A673 (cell line): ENCODE results near the gene RPP38. TPM values are rescaled to one million over a fixed set of nuclear protein-coding genes. Genes with fewer than 3 reads are reported as not detected.

Experiments
- BruUV-seq: library from RNA; stranded (reverse); fragments of 400-500 nt; replicated peaks from 2 replicates; lab custom pipeline; 2021; lab: Mats Ljungman, UMichigan
- CTCF ChIA-PET: fragments of 300-600 bp; sonication (Branson Sonifier 250); formaldehyde crosslinking; loops from one replicate; lab custom pipeline; 2022; ENCODE audit warnings: antibody characterized with exemption; lab: Charles Lee
- POLR2A ChIA-PET: fragments of 300-600 bp; sonication (Branson Sonifier 250); formaldehyde crosslinking; loops from one replicate; lab custom pipeline; 2022; ENCODE audit warnings: antibody characterized with exemption; ENCODE audit not compliant: low non-redundant PET; lab: Charles Lee
- DNase-seq: peaks from one replicate; pipeline ENCODE4 v3.0.0-alpha.2; 2015; ENCODE audit warnings: low spot score
- H3K27ac ChIP-seq: fragments of 200-600 bp; sonication (generic); 2 replicates; pipeline ENCODE4 v1.5.1; 2016; ENCODE audit warnings: mixed run types, low read depth, mild to moderate bottlenecking, mixed read lengths, antibody characterized with exemption, low read length; ENCODE audit not compliant: poor library complexity, severe bottlenecking
- H3K27me3 ChIP-seq: fragments of 200-600 bp; sonication (generic); replicated peaks from 2 replicates; pipeline ENCODE4 v1.6.1; 2017; ENCODE audit warnings: mixed run types, low read depth, mild to moderate bottlenecking, mixed read lengths, antibody characterized with exemption, low read length; ENCODE audit not compliant: insufficient read depth, poor library complexity
- H3K36me3 ChIP-seq: fragments of 200-600 bp; sonication (generic); 2 replicates; pipeline ENCODE4 v1.6.1; 2016; ENCODE audit warnings: mixed run types, mild to moderate bottlenecking, mixed read lengths, antibody characterized with exemption, low read length; ENCODE audit not compliant: insufficient read depth, poor library complexity, severe bottlenecking
- H3K4me1 ChIP-seq: fragments of 200-600 bp; sonication (generic); 2 replicates; pipeline ENCODE4 v1.6.1; 2017; ENCODE audit warnings: mixed run types, mild to moderate bottlenecking, mixed read lengths, antibody characterized with exemption, low read length; ENCODE audit not compliant: insufficient read depth, poor library complexity, severe bottlenecking
- H3K4me3 ChIP-seq: fragments of 200-600 bp; sonication (generic); 2 replicates; pipeline ENCODE4 v1.5.1; 2016; ENCODE audit warnings: low read depth, mixed run types, mild to moderate bottlenecking, mixed read lengths, low read length; ENCODE audit not compliant: poor library complexity, severe bottlenecking
- H3K9me3 ChIP-seq: fragments of 200-600 bp; sonication (generic); 2 replicates; pipeline ENCODE4 v1.6.1; 2016; ENCODE audit warnings: mixed run types, low read depth, mild to moderate bottlenecking, mixed read lengths, antibody characterized with exemption, low read length; ENCODE audit not compliant: poor library complexity, severe bottlenecking
- CTCF ChIP-seq: fragments of 300-800, 200-600 bp; sonication (generic); conservative IDR thresholded peaks from 2 replicates; pipeline ENCODE4 v1.5.1; 2017; ENCODE audit warnings: low read depth, mild to moderate bottlenecking, antibody characterized with exemption, low read length, moderate library complexity, mixed read lengths
- EZH2 ChIP-seq: fragments of 200-600 bp; sonication (generic); IDR thresholded peaks from 2 replicates; pipeline ENCODE4 v1.6.1; 2017; ENCODE audit warnings: borderline replicate concordance, low read depth, mild to moderate bottlenecking, mixed read lengths, antibody characterized with exemption, low read length; ENCODE audit not compliant: poor library complexity, severe bottlenecking
- intact Hi-C: fragments of 100-400 bp; cut with micrococcal nuclease; formaldehyde crosslinking; loops from one replicate; pipeline ENCODE4 v1.10.0; 2022; ENCODE audit not compliant: unreplicated experiment
- total RNA-seq: library from RNA; stranded (reverse); gene quantifications from 2 replicates; pipeline ENCODE4 v1.2.3, GENCODE V29; 2021

RPP38 gene
- total RNA-seq, 1 experiment from 2014 or later: 23.8 TPM

- Histone ChIP-seq H3K36me3 (no peaks in the 10 kb centered on the region), H3K4me3 (peak overlapping the region; percentile 39), H3K4me1 (no peaks in the 10 kb centered on the region), H3K27ac (no peak overlapping the region), H3K27me3 (no peaks in the 10 kb centered on the region), H3K9me3 (no peaks in the 10 kb centered on the region)
- DNase-seq: no peak
- POLR2A ChIA-PET: no interaction called here
- TF ChIP-seq CTCF (no peak), EZH2 (no peak)
- CTCF ChIA-PET: no interaction called here
- no TSS peak for BruUV-seq
- intact Hi-C loops: no loop called here
Measured at GRCh38 chr10:15083674-15084501, 13.3 kb upstream of the RPP38 start.

GRCh38 chr10:15084502-15084922 is 12.6 kb upstream of the RPP38 start:
- Histone ChIP-seq H3K27ac (no peak overlapping the region), H3K4me3 (peak overlapping the region; percentile 39), H3K27me3 (no peaks in the 10 kb centered on the region), H3K4me1 (no peaks in the 10 kb centered on the region), H3K9me3 (no peaks in the 10 kb centered on the region), H3K36me3 (no peaks in the 10 kb centered on the region)
- ChIA-PET POLR2A (no interaction called here), CTCF (no interaction called here)
- no peak for TF ChIP-seq CTCF
- TF ChIP-seq EZH2: no peak
- DNase-seq: peak; percentile 94
- intact Hi-C loops: no loop called here
- BruUV-seq: no TSS peak

GRCh38 chr10:15088428-15089261 is 8.5 kb upstream of the RPP38 start, which contains the start of gene ACBD7:
TSS of gene ACBD7 (minus strand) at chr10:15088776. CDS start at chr10:15088728, 48 bp downstream.
- CTCF ChIA-PET: no interaction called here
- no peaks in the 10 kb centered on the region for H3K9me3 ChIP-seq
- H3K27ac ChIP-seq: no peak within 1 kb of the TSS
- no peaks in the 10 kb centered on the region for H3K4me1 ChIP-seq
- H3K27me3 ChIP-seq: no peaks in the 10 kb centered on the region
- peak within 1 kb of the TSS; percentile 63 for H3K4me3 ChIP-seq
- H3K36me3 ChIP-seq: no peaks in the 10 kb centered on the region
- no TSS peak for BruUV-seq
- POLR2A ChIA-PET: no interaction called here
- peak; percentile 93 for DNase-seq
- TF ChIP-seq CTCF (0 out of 2 replicates have a peak, but pooled peaks have one; percentile 16), EZH2 (no peak)
- intact Hi-C loops: no loop called here
